Neutrophil (primary cell): ENCODE measurements around the gene ZNF664.

Experiments used
- H3K27ac ChIP-seq: fragments of 200-600 bp; sonication (generic); 2 replicates; pipeline ENCODE4 v1.5.1; 2016; ENCODE audit warnings: mild to moderate bottlenecking, moderate library complexity
- H3K27me3 ChIP-seq: fragments of 200-600 bp; sonication (generic); 2 replicates; pipeline ENCODE4 v1.6.0; 2016; ENCODE audit warnings: mild to moderate bottlenecking
- H3K36me3 ChIP-seq: fragments of 200-600 bp; sonication (generic); 2 replicates; pipeline ENCODE4 v1.5.1; 2017
- H3K4me1 ChIP-seq, 2 experiments: fragments of 200-600 bp in 1 of 2; sonication (generic) in 1 of 2; 1 replicate in 1 of 2; 2 replicates in 1 of 2; pipeline versions ENCODE4 v1.5.1 to v1.6.1; 2013 to 2016; ENCODE audit warnings: low read depth in 1 of 2, low read length in 1 of 2, mild to moderate bottlenecking in 1 of 2, moderate library complexity in 1 of 2; ENCODE audit not compliant: control insufficient read depth in 1 of 2, insufficient read depth in 1 of 2
- H3K4me3 ChIP-seq, 2 experiments: fragments of 200-600 bp in 1 of 2; sonication (generic) in 1 of 2; 1 replicate in 1 of 2; 2 replicates in 1 of 2; pipeline ENCODE4 v1.5.1; 2013 to 2016; ENCODE audit warnings: low read depth in 1 of 2, low read length in 1 of 2, mild to moderate bottlenecking in 1 of 2, moderate library complexity in 1 of 2
- H3K9me3 ChIP-seq: fragments of 200-600 bp; sonication (generic); 2 replicates; pipeline ENCODE4 v1.5.1; 2016
- TF ChIP-seq, protein P1 (sequence below): fragments of 200-600 bp; sonication (generic); IDR thresholded peaks from 2 replicates; pipeline ENCODE4 v1.5.1; 2016; ENCODE audit warnings: antibody characterized with exemption

The ZNF664 gene

DNA sequence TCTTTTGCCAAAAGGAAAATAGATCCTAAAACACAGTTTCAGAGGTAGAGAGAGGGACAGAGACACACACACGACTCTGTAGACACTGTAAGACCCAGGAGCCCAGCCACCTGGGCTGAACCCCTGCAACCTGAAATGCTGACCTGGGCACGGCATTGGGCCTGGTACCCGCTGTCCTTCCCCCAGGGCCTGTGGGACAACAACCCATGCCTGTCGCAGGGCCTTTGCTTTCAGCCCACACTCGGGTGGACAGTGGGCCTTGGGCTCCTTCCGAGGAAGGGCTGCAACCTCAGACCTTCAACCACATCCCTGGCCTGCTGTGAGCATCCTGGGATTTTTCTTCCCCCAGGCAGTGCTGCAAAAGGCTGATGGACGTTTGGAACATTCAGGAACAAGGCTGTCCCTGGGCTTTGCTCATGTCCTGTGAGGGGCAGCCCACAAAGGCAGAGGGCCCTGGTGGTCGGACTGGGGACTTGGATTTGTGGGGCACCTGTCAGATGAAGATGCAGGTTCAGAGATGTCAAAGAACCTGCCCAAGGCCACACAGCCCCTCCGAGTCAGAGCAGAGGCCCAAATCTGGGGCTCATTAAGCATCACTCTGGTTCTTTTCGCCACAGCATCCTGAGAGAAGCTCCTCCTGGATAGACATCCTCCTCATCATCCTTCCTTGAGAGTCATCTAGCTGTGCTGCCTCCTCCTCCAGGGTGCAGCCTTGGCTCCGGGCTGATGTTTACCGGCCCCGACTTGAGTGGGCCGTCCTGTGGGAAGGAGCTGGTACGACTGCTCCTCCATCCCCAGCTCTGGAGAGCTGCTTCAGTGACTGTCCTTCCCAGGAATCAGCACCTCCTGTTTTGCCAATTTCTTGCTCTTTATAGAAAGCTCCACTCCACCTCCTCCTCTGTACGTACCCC is 33.0 kb upstream of the ZNF664 start:
- no peaks in the 10 kb centered on the region for H3K27me3 ChIP-seq
- H3K27ac ChIP-seq, result no peak overlapping the region
- TF ChIP-seq, protein P1, sequence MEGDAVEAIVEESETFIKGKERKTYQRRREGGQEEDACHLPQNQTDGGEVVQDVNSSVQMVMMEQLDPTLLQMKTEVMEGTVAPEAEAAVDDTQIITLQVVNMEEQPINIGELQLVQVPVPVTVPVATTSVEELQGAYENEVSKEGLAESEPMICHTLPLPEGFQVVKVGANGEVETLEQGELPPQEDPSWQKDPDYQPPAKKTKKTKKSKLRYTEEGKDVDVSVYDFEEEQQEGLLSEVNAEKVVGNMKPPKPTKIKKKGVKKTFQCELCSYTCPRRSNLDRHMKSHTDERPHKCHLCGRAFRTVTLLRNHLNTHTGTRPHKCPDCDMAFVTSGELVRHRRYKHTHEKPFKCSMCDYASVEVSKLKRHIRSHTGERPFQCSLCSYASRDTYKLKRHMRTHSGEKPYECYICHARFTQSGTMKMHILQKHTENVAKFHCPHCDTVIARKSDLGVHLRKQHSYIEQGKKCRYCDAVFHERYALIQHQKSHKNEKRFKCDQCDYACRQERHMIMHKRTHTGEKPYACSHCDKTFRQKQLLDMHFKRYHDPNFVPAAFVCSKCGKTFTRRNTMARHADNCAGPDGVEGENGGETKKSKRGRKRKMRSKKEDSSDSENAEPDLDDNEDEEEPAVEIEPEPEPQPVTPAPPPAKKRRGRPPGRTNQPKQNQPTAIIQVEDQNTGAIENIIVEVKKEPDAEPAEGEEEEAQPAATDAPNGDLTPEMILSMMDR, result no peak
- H3K4me1 ChIP-seq, result no peaks in the 10 kb centered on the region
- no peaks in the 10 kb centered on the region for H3K9me3 ChIP-seq
- H3K4me3 ChIP-seq, result no peak overlapping the region
- peaks cover 25% of the 10 kb centered on the region for H3K36me3 ChIP-seq

DNA sequence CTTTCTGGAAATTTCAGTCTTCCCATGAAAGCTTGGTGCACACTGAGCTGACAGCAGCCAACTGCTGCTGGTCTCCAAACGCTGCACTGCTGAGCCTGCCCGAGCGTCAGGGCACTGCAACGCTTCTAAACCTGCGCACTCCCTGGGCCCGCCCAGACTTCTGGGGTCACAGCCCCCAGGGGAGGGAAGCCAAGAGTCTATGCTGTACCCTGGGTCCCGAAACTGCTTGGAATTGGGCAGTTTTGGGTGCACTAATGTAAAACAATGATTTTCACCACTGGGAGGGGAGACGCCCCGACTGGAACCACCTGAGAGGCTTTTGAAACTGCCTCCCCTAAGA is 32.4 kb upstream of the ZNF664 start:
- TF ChIP-seq, protein P1, result no peak
- Histone ChIP-seq H3K4me3 (no peak overlapping the region), H3K27ac (no peak overlapping the region), H3K4me1 (no peaks in the 10 kb centered on the region), H3K36me3 (peaks cover 19% of the 10 kb centered on the region), H3K27me3 (no peaks in the 10 kb centered on the region), H3K9me3 (no peaks in the 10 kb centered on the region)

DNA sequence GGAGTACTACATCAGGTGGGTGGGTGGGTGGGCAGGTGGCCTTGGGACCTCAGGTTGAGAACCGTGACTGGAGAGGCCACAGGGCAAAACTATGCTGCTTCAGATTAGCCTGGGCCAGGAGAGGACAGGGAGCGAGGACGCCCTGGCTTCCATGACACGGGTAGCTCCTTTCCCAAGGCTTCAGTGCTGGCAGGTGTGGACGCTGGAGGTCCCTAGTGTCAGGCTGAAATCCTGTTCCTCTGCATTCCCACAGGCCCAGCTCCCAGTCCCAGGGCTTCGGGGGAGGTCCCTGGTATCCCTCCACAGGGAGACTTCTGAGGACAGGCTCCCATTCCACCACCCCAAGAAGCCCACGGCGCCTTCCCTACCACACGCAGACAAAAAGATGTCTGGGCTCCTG is 32.0 kb upstream of the ZNF664 start:
- TF ChIP-seq, protein P1, result no peak
- Histone ChIP-seq H3K9me3 (no peaks in the 10 kb centered on the region), H3K27ac (no peak overlapping the region), H3K4me1 (no peaks in the 10 kb centered on the region), H3K4me3 (no peak overlapping the region), H3K36me3 (peaks cover 15% of the 10 kb centered on the region), H3K27me3 (no peaks in the 10 kb centered on the region)

DNA sequence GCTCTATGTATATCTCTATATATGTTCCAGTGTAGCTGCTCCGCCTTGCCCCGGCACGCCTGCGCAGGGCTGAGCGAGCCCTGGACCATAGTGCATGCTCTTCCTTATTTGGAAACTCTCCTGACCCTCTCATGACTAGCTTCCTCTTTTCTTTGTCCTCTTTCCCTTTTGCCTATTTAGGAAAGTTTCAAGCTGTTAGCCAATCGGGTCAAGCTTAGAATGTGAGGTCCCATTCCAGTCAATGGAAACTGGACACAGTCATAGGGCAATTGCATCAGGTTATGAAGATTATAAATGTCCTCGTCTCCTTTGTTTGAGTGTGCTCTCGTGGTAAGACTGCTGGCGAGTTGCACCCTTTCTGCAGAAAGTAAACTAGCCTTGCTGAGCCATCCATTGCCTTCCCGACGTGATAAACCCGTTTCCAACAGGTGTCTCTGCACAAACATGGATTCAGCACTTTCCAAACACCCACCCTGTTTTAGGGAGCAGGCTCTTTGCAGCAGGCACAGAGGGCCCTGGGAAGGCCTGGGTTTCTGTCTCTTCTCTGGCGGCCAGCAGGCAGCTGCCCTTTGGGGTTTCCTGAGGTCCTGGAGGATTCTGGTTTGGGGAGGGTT is 31.3 kb upstream of the ZNF664 start:
- Histone ChIP-seq H3K4me3 (no peak overlapping the region), H3K27me3 (no peaks in the 10 kb centered on the region), H3K36me3 (peaks cover 8% of the 10 kb centered on the region), H3K27ac (no peak overlapping the region), H3K4me1 (no peaks in the 10 kb centered on the region), H3K9me3 (no peaks in the 10 kb centered on the region)
- TF ChIP-seq, protein P1, result no peak

DNA sequence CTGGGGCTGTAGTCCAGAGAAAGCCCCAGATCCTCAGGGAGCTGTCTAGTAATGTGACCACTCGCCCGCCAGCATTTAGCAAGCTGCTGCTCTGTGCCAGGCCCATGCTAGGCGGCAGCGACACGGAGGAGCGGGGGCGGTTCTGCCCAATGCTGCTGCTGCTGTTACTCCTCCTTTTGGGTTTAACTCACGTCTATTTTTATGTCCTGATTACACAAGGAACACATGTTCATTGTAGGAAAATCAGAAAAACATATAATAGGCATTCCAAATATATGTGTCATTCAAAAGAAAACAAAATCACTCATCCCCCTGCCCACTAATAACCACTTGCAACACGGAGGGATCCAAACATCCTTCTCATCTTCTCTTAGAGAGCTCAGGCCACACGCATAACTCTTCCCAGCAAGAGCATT is 30.8 kb upstream of the ZNF664 start:
- Histone ChIP-seq H3K4me1 (no peaks in the 10 kb centered on the region), H3K9me3 (no peaks in the 10 kb centered on the region), H3K36me3 (peaks cover 3% of the 10 kb centered on the region), H3K4me3 (no peak overlapping the region), H3K27ac (no peak overlapping the region), H3K27me3 (no peaks in the 10 kb centered on the region)
- TF ChIP-seq, protein P1, result no peak
